HG02759 (cell line): Measurements from ENCODE around the gene PTCD3.

Experiments
- ATAC-seq: cut with Tn5 transposase; IDR thresholded peaks from one replicate; pipeline ENCODE4 v1.9.1; 2021; ENCODE audit warnings: mild to moderate bottlenecking, moderate library complexity; ENCODE audit not compliant: unreplicated experiment

PTCD3 gene

DNA sequence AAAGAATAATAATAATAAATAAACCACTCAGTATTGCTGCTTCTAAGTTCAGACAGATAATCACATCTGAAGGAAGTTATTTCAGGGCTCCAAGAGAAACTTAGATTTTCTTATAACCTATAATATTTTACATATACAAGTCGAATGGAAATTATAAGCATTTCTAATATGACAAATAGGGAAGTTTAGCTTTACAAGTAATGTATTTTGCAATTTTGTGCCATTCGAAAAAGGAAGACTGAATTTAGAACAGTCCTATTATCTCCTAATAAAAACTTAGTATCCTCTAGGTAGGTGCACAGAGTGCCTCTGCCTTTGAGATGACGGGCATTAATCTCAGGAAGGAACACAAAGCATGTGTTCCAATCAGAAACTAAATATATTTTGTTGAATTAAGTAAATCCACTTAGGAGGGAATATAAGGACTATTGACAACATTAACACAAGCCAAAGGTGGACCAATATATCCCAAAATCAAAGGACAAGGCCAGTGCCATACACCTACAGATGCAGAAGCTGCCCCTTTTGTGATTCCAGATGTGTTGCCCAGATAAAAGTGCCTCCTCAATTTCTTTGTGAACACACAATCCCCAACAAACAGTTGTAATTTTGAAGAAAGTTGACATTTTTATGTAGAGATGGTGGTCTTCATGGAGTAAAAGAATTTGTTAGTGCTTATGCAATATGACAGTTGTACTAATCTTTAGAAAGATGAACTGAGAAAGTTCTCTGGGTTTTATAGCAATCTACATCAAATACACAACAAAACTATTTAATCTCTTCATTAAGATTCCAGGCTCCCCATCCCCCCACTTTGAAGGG is 36.6 kb downstream of the PTCD3 start:
- no peak for ATAC-seq

DNA sequence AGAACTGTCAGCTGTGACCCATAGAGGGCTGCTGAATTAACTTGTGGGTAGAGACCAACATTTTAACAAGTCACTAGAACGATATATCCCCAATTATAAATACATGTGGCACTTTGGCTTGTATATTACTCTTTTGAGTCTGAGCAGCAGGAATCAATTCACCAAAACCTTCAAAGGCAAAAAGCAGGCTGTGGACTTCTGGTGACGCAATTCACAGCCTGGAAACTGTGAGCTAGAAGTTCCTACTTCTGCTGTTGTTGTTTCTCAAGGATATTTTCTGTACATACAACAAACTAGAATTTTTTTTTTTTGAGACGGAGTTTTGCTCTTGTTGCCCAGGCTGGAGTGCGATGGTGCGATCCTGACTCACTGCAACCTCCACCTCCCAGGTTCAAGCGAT is 37.3 kb downstream of the PTCD3 start:
- no peak for ATAC-seq

DNA sequence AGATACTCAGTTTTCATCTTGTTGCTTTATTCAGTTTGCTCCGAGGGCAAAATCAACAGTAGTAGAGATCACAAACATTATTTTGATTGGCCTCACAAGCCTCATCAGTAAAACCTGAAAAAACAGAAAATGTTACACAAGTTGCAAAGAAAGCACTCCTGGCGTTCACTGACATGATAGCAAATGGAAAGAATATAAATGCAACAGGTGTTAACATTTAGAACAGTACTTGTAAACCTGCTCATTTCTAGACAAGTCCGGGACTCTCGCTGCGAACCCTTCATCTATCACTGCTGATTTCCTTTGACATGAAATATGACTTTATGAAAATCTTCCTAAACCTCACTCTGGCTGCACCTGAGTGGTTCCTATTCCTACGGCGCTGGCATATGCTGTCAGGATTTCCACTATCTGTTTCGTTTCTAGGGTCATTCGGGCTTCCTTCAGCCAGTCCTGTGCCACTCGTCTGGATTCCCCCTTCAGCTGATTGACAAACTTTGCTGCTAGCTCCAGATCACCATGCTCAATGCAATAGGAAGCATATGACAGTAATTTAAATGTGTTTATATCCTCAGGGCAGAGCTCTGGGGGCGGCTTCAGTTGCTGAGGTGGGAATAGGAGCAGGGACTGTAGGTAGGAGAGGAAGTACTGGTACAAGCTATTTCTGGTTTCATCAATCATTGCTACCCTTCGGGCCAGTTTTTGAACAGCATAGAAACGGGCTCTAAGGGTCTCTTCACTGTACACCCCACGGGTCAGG is 38.1 kb downstream of the PTCD3 start:
- no peak for ATAC-seq

DNA sequence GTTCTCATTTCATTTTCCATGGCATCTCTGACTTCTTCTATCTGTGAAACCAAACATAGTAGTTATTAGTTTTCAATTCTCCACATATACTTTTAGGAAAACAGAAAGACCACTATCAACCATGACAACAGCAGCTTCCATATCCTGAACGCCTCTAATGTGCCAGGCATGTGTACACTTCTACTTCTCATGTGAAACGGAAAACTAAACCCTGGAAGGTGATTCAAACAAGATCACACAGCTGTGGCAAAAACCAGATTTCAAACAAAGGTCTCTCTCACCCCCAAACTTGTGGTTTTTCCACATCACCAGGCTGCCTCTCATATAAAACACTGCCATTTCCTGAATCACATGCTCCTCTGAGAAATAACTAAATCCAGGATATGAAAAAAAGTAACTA is 41.8 kb downstream of the PTCD3 start:
- no peak for ATAC-seq

DNA sequence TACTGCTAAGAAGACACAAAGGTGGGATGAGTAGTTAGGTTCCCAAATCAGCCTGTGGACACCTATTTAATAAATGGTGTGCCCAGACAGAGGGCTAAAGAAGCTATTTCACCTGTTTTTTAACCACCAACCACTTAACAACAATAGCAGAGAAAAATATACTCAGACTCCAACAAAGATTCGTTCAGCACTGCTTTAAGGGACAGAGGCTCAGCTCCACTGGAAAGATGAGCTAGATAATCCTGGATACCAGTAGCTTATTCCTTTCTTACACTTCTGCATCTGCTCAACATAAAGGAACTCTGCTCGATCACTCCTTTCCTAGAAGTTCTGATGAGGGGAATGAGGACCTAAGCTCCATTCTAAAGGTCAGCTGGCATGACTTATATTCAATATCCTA is 44.5 kb downstream of the PTCD3 start:
- no peak for ATAC-seq

DNA sequence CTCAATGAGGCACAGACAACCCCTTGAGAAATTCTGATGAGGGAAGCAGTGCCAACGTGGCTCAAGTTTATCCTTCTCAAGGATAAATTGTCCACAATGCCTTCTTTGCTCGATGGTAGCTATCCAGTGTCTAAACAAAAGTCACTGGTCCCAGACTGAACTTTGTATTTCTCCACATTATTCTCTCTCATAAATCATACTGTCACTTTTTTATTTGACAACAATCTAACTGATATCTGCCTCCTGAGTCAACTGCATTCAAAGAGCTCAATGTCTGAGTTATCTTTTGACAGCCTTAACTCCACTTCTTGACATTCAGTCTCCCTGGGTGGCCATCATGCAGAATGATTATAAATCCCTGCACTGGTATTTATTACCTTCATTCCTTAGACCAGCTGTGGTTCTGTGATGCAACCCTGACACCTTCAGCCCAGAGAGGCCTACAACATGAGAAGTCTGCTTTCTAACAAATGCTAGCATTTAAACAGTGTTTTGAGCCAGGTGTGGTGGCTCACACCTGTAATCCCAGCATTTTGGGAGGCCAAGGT is 51.0 kb downstream of the PTCD3 start:
- no peak for ATAC-seq

DNA sequence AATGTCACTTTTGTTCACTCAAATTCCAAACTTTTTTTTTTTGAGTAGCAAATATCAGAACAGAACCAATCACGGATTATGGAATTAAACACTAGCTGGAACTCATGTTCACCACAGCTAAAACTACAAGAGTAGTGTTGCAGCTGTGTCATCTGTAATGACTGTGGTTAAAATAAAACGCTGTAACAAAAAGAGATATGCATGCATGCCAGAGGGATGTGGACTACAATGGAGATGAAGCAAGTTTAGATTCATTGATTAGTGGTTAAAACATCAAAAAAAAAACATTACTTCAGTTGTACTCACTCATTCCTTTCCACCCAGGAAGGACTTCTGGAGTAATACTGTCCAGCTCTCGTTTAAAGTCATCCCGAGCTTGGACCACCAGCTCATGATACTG is 52.3 kb downstream of the PTCD3 start:
- no peak for ATAC-seq

DNA sequence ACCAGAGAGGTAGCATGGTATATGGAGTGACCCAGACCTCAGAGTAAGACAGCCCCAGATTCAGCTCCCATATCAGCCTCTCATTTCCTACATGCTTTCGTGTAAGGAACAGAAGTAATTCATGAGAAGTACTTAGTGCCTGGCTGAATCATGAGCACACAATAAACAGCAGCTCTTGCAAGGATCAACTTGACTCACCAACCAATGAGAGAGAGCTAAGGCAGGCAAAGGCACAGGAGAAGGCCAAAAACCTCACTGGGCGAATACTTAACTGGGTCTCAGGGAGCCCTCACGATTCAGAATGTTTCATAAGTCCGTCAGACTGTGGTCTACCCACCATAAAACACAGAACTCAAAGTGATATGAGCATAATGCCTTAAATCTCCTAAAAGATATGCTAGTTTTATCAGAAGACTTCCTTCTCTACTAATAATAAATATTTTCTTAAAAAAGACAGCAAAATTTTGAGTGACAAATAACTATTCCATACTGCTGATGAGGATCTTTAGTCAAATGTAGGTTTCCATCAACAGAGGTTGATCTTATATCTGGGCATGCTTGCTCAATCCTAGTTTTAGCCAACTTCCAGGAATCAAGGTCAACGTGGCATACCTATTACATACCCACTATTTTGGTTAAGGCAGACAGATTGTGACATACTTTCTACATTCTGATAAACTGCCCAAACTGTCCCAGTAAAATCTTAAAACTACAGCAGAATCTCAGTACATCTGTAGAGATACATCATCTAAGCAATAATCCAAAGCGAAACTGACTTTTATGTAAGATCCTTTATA is 54.3 kb downstream of the PTCD3 start:
- ATAC-seq: no peak

DNA sequence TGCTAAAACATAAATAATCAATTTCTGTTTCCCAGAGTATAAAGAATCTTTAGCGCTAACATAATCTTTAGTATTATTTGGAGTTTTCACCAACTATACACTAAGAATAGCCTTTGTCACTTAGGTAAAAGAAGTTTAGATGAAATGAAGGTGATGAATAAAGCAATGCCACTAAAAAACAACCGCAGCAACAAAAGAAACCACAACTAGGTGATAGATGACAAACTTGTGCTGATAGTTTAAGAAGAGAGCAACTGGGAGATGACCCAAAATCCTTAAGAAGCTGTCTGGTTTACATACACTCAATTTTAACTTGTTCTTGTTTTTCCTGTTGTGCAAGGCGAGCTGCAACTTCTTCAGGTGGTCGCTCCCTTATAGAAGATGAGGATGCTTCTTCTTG is 64.4 kb downstream of the PTCD3 start:
- ATAC-seq: no peak

DNA sequence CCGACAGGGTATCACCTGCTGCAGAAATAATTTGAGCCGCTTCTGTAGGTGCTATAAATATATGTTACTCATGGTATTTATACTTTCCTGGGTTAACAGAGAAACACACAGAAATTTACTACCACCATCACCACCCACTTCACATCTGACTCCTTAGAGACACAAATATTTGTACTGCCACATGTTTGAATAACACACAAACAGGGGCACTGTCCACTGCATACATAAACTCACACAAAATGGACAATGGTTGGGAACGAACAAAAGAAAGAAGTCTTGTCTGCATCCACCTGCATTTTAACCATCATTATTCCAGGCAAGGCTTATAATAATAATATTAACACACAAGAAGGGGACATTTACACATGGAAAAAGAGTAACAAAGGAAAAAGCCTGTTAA is 65.3 kb downstream of the PTCD3 start:
- no peak for ATAC-seq

DNA sequence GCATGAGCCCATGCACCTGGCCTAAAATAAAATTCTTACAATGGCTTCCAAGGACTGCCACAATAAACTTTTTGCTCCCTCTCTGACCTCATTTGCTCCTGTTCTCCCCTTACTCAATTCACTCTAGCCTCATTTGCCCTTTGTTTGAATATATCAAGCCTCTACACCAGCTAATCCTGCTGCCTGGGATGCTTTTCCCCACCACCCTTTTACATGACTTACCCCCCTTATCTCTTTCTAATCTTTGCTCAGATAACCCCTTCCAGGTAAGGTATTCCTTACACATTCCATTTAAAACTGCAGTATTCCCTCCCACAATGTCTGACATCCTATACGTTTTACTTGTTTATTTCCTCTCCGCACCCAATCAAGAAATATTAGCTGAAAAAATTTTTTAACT is 66.6 kb downstream of the PTCD3 start:
- no peak for ATAC-seq

DNA sequence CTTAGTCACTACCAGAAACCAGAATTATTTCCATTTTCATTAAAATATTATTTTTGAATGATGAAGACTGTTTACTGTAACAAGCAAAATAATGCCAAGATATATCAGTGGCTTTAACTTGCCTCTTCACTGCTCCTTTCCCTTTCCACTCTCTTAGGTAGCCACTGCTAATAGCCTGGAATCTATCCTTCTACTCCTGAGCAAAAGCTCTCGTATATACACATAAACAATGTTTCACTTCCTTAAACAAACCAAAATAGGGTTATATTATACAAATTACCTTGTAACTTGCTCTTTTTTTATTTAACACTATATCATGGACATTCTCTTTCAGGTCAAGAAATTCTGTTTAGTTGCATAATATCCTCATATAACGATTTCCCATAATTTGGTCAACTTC is 68.4 kb downstream of the PTCD3 start:
- ATAC-seq: no peak

DNA sequence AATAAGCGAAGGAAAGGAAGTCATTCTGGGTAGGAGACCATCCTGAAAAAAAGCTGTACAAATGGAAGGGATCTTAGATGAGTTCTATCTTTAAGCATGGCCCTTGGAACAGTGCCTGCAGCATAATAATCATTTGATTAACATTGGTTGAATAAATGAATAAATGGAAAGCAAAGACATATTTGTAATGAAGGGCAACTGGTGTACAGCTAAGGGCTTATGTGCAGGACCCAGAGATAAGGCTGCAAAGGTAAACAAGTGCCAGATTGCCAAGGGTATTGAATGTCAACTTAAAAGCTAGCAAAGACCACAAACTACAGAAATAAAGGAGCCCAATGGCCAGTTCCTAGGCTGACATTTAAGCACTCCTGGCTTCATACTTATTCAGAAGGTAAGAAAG is 69.8 kb downstream of the PTCD3 start:
- no peak for ATAC-seq

DNA sequence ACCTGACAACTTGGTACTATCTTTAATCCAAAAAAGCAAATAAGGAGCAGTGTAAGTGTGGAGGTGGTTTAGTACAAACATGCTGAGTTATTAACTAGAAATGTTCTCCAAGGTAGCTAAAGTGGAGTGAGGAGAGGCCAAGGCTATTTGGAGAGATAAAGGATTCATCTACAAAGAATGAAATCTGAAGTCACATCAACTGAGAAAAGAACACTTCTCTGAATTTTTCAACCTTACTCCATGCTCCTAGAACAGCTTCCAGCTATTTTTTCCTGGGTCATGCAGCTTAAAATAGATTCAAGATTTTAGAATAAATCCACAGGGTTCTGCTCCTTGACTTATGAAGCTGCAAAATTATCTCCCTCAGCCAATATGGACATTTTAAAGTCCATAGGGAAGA is 70.6 kb downstream of the PTCD3 start:
- no peak for ATAC-seq

DNA sequence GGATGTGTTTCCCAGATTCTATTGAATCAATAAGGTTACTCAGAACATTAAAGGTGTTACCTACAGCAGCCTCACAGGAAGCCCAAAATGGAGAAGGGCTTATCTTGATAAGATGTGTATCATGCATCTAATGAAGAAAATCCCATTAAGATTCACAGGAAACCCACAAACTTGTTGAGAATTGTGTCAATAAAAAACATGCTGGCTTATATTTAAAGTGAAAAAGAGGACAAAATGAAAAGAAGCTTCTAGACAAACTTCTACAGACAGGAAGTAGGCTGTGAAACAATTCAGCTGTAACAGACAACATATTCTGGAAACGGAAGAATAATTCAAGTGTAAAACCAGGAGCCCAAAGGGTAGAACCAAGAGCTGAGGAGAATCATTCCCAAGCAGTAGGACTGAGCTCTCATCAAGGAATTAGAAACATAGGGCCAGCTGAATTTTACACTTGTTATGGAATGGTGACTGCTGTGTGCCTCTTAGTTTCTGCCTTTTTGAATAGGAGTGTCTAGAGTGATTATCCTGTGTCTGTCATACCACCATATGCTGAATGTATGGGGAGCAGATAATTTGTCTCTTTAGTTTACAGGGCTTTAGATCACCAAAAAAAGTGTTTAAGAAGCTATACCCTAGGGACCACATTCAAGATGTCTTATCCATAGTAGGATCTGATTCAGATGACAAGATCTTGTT is 79.6 kb downstream of the PTCD3 start:
- ATAC-seq: no peak

DNA sequence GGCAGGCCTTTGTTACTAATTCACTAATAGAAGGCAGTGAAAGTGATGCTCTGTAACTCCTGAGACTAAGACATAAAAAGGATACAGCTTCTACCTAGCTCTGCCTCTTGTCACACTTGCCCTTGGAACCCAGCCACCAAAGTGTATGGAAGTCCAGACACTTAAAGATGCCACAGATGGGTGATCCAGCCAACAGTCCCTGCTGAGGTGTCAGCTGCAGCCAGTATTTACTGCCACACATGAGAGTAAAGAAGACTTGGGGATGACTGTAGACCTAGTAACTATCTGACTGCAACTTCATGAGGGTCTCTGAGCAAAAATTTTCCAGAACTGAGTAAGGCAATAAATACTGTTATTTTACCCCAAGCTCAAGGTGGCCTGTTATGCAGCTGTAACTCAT is 80.4 kb downstream of the PTCD3 start:
- no peak for ATAC-seq

DNA sequence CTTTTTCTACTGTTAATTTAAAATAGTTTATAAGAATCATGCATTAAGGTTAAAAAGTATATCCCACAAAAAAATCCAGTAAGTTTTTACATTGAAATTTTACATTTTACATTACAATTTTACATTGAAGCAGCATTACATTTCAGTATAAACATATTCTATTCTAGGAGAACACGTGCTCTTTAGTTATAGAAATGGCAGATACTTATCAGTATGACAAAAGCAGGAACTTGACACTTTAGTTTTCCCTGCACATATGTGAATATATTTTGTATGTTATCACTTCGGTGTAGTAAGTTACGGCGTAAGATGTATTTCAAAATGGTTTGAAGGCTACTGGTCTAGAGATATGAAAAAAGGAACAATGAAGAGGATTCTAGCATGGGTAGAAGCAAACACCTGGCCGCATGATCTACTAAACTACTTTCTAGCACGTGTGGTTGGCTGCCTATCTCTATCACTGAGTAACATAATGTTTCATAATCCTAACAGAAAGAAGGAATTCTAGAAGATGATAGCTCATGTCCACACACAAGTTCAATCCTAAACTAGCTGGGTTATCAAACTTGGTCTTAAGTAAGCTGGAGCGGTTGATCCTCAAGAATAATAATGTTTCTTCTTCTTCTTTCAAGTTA is 83.9 kb downstream of the PTCD3 start:
- ATAC-seq: no peak
